Kidney epithelial cell (primary cell): ENCODE data around the gene FAM83B. TPM values are rescaled to one million over a fixed set of nuclear protein-coding genes. Genes with fewer than 3 reads are reported as not detected.
"Not testable (repeated sequence)": the region's sequence is repeated elsewhere in the genome, so short reads cannot be mapped to it uniquely, and the experiment has no call there.

ENCODE experiments used
- DNase-seq: peaks from one replicate; pipeline ENCODE4 v3.0.0-alpha.2; 2010; ENCODE audit warnings: low read depth
- H3K27me3 ChIP-seq: 2 replicates; pipeline ENCODE4 v1.6.0; 2011; ENCODE audit warnings: low read length; ENCODE audit not compliant: control insufficient read depth, insufficient read depth
- H3K36me3 ChIP-seq: 2 replicates; pipeline ENCODE4 v1.5.1; 2011; ENCODE audit warnings: low read length; ENCODE audit not compliant: control insufficient read depth, insufficient read depth
- H3K4me3 ChIP-seq: 2 replicates; pipeline ENCODE4 v1.5.1; 2011; ENCODE audit warnings: low read depth, mild to moderate bottlenecking, control low read depth, low read length
- CTCF ChIP-seq: IDR thresholded peaks from 2 replicates; pipeline ENCODE4 v1.5.1; 2011; ENCODE audit warnings: mild to moderate bottlenecking, moderate library complexity, low read length, control low read depth, inconsistent platforms; ENCODE audit not compliant: insufficient read depth, poor library complexity, severe bottlenecking
- total RNA-seq: library from RNA; depleted of rRNA; stranded (reverse); fragments of >200 nt; gene quantifications from 2 replicates; pipeline ENCODE4 v1.2.3, GENCODE V29; 2015

FAM83B gene
- total RNA-seq, 1 donor from 2014 or later: 14.5 TPM

- Histone ChIP-seq H3K27me3 (no peaks in the 10 kb centered on the region), H3K4me3 (no peak overlapping the region), H3K36me3 (no peaks in the 10 kb centered on the region)
- TF ChIP-seq CTCF: no peak
- no peak for DNase-seq
Observed at GRCh38 chr6:54817834-54818233, 28.7 kb upstream of the FAM83B start.

GRCh38 chr6:54824225-54824624 lies 22.3 kb upstream of the FAM83B start:
- DNase-seq, H3K36me3 ChIP-seq, H3K4me3 ChIP-seq, H3K27me3 ChIP-seq: not testable (repeated sequence)

GRCh38 chr6:54827010-54827409 lies 19.6 kb upstream of the FAM83B start:
- no peak overlapping the region for H3K4me3 ChIP-seq
- TF ChIP-seq CTCF: no peak
- no peaks in the 10 kb centered on the region for H3K27me3 ChIP-seq
- no peak for DNase-seq
- no peaks in the 10 kb centered on the region for H3K36me3 ChIP-seq

GRCh38 chr6:54830216-54830615 lies 16.4 kb upstream of the FAM83B start:
- Histone ChIP-seq H3K36me3 (no peaks in the 10 kb centered on the region), H3K4me3 (no peak overlapping the region), H3K27me3 (no peaks in the 10 kb centered on the region)
- no peak for DNase-seq
- no peak for TF ChIP-seq CTCF

- Histone ChIP-seq H3K4me3 (no peak overlapping the region), H3K27me3 (no peaks in the 10 kb centered on the region), H3K36me3 (no peaks in the 10 kb centered on the region)
- TF ChIP-seq CTCF: no peak
- DNase-seq: no peak
Observed at GRCh38 chr6:54835176-54835575, 11.4 kb upstream of the FAM83B start.

GRCh38 chr6:54846857-54847674 lies 495 bp downstream of the FAM83B start:
- H3K27me3 ChIP-seq: no peaks in the 10 kb centered on the region
- no peak for TF ChIP-seq CTCF
- no peaks in the 10 kb centered on the region for H3K36me3 ChIP-seq
- no peak for DNase-seq
- peak overlapping the region; percentile 54 for H3K4me3 ChIP-seq
